ENCODE measurements around the gene RBBP6.

The RBBP6 gene

GRCh38 chr16:24524855-24525677 is 14.3 kb upstream of the RBBP6 start:
- TF ChIP-seq, protein P1, sequence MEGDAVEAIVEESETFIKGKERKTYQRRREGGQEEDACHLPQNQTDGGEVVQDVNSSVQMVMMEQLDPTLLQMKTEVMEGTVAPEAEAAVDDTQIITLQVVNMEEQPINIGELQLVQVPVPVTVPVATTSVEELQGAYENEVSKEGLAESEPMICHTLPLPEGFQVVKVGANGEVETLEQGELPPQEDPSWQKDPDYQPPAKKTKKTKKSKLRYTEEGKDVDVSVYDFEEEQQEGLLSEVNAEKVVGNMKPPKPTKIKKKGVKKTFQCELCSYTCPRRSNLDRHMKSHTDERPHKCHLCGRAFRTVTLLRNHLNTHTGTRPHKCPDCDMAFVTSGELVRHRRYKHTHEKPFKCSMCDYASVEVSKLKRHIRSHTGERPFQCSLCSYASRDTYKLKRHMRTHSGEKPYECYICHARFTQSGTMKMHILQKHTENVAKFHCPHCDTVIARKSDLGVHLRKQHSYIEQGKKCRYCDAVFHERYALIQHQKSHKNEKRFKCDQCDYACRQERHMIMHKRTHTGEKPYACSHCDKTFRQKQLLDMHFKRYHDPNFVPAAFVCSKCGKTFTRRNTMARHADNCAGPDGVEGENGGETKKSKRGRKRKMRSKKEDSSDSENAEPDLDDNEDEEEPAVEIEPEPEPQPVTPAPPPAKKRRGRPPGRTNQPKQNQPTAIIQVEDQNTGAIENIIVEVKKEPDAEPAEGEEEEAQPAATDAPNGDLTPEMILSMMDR (conservative IDR thresholded peaks at IDR 0.05) = no peak
- H3K27ac ChIP-seq = no peak overlapping the region

GRCh38 chr16:24525970-24526559 is 13.3 kb upstream of the RBBP6 start:
- TF ChIP-seq, protein P1 (conservative IDR thresholded peaks at IDR 0.05) = no peak
- H3K27ac ChIP-seq = no peak overlapping the region

DNA sequence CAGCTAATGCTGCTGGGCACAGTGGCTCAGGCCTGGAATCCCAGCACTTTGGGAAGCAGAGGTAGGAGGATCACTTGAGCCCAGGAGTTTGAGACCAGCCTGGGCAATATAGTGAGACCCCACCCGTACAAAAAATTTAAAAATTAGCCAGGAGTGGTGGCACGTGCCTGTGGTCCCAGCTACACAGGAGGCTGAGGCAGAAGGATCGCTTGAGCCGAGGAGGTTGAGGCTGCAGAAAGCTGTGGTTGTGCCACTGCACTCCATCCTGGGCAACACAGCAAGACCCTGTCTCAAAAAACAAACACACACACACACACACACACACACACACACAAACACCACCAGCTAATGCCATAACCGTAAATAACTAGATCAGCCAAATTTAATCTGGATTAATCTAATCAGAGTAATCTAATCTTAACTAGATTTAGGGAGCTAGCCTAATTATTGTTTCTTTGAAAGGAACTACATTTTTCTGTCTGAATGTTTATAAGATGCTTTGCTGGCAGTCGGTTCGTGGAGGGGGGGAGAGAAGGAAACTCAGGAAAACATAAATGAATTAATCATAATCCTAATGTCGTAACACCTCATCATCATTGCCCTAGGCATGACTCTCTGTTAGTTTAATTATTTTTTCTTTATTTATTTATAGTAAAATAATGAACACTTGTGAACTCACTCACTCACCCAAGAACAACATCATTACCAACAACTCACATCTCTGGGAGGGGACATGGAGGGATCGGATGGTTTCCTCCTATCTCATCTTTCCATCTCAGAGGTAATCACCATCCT is 12.5 kb upstream of the RBBP6 start:
- no peak overlapping the region for H3K27ac ChIP-seq
- TF ChIP-seq, protein P1 (conservative IDR thresholded peaks at IDR 0.05) = no peak

DNA sequence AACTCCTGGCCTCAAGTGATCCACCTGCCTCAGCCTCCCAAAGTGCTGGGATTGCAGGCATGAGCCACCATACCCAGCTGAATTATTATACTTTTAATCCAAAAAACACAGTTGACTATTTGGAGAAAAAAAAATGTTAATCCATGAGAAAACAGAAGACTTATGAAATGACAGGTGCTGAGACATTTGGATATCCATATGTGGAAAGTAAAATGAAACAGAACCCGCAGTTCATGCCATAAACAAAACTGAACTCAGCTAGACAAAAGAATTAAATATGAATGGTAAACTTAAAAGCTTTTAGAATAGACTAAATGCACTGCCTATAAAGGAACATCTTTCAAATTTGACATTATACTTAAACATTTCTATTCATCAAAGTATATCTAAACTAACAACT is 8.2 kb upstream of the RBBP6 start:
- no peak overlapping the region for H3K27ac ChIP-seq
- TF ChIP-seq, protein P1 (conservative IDR thresholded peaks at IDR 0.05) = no peak

GRCh38 chr16:24534620-24535019 is 4.7 kb upstream of the RBBP6 start:
- H3K27ac ChIP-seq = no peak overlapping the region
- TF ChIP-seq, protein P1 (conservative IDR thresholded peaks at IDR 0.05) = no peak

- TF ChIP-seq, protein P1 (conservative IDR thresholded peaks at IDR 0.05) = no peak
- no peak overlapping the region for H3K27ac ChIP-seq
These were observed 3.5 kb upstream of the RBBP6 start for GRCh38 chr16:24535827-24536226.

- no peak overlapping the region for H3K27ac ChIP-seq
- TF ChIP-seq, protein P1 (conservative IDR thresholded peaks at IDR 0.05) = no peak
These were observed 2.7 kb upstream of the RBBP6 start for GRCh38 chr16:24536671-24537070.
